Heart left ventricle (tissue), 16 donors: ENCODE measurements around the gene NSD1. TPM values are rescaled to one million over a fixed set of nuclear protein-coding genes. Genes with fewer than 3 reads are reported as not detected.

Experiments
- ATAC-seq, 4 donors: fragments of 200-7000 bp; cut with Tn5 transposase; one replicate each; pipeline ENCODE4 v1.9.1; 2020 to 2022; ENCODE audit warnings: moderate library complexity in 4 of 4, mild to moderate bottlenecking in 3 of 4, moderate number of reproducible peaks in 1 of 4
- DNase-seq, 5 donors: peaks; one replicate each; pipeline ENCODE4 v3.0.0-alpha.2; 2020
- H3K27ac ChIP-seq, 12 donors: fragments of 200-600 bp; sonication (generic) in 4 of 12; one replicate each; pipeline versions ENCODE4 v1.5.0 to v1.8.0; 2016 to 2022; ENCODE audit warnings: mild to moderate bottlenecking in 2 of 12
- H3K27me3 ChIP-seq, 9 donors: fragments of 200-600 bp; sonication (generic) in 2 of 9; one replicate each; pipeline versions ENCODE4 v1.5.1 to v1.8.0; 2016 to 2022; ENCODE audit warnings: mild to moderate bottlenecking in 3 of 9
- H3K36me3 ChIP-seq, 9 donors: fragments of 200-600 bp; sonication (generic) in 2 of 9; one replicate each; pipeline versions ENCODE4 v1.5.0 to v1.8.0; 2018 to 2022; ENCODE audit warnings: mild to moderate bottlenecking in 2 of 9
- H3K4me1 ChIP-seq, 12 donors: fragments of 200-600 bp; sonication (generic) in 4 of 12; one replicate each; pipeline versions ENCODE4 v1.5.0 to v1.8.0; 2016 to 2022; ENCODE audit warnings: mild to moderate bottlenecking in 3 of 12
- H3K4me3 ChIP-seq, 12 donors: fragments of 200-600 bp; sonication (generic) in 4 of 12; one replicate each; pipeline versions ENCODE4 v1.5.0 to v1.8.0; 2017 to 2022; ENCODE audit warnings: mild to moderate bottlenecking in 9 of 12, moderate library complexity in 4 of 12
- H3K9me3 ChIP-seq, 12 donors: fragments of 200-600 bp; sonication (generic) in 4 of 12; one replicate each; pipeline versions ENCODE4 v1.5.0 to v1.8.0; 2016 to 2022; ENCODE audit warnings: mild to moderate bottlenecking in 1 of 12
- POLR2A ChIP-seq, 2 donors: fragments of 450-650 bp; IDR thresholded peaks; one replicate each; pipeline ENCODE4 v1.6.1; 2017; ENCODE audit warnings: antibody characterized with exemption in 2 of 2, mild to moderate bottlenecking in 2 of 2, moderate library complexity in 2 of 2
- WGBS, 4 donors: extraction: QIAGEN DNeasy Blood & Tissue Kit in 2 of 4; methylation state at CpG; one replicate each; pipeline versions ENCODE4 v1.1.5 to v1.1.7; 2013 to 2018; 5-methylcytosine and 5-hydroxymethylcytosine counted together
- intact Hi-C, 10 donors: fragments of 100-400 bp; cut with DNase I; formaldehyde crosslinking; loops; one replicate each; pipeline versions ENCODE4 v1.11.1 to v1.14.2; 2022
- polyA plus RNA-seq, 2 donors: library from polyadenylated mRNA; stranded (reverse); fragments of 200-250 nt; gene quantifications; one replicate each; pipeline ENCODE4 v1.2.3, GENCODE V29; 2013
- total RNA-seq, 9 donors: library from RNA; depleted of rRNA in 2 of 9; stranded (reverse); fragments of >200 nt in 2 of 9; fragmentation: NEBNext Ultra II Directional in 3 of 9; extraction: Animal tissue kit (Norgen Biotek cat#: 25700) in 3 of 9; gene quantifications; one replicate each; pipeline versions ENCODE4 v1.1.0 to v1.2.4, GENCODE V29; 2016 to 2023
- TF ChIP-seq, protein P1 (sequence below), 12 donors: fragments of 200-600 bp; sonication (generic) in 4 of 12; IDR thresholded peaks; one replicate each; pipeline versions ENCODE4 v1.5.0 to v1.8.0; 2018 to 2022; ENCODE audit warnings: antibody characterized with exemption in 12 of 12, mild to moderate bottlenecking in 5 of 12
- donor health status: ischemic (EF 13 %, LVEDD 7.1; RV severe dilation, severe dysfunction).
- donor health status: healthy with polysubstance abuse.
- donor health status: DM: no; HTN: yes; CAD: no.
- donor health status: DM: no; HTN: no; CAD: no.
- donor health status: ischemic (EF 25% LVEDD 6.9; RV normal size, moderate dysfunction).
- donor health status: ischemic (EF 25% LVEDD 5.7; RV mildly dilated, moderate dysfunction).
- donor health status: healthy.
- donor health status: DM: yes; HTN: yes; CAD: no.
- donor health status: ischemic (EF 35%, LVEDD 5.7; RV mildly dilated, moderate dysfunction).
- donor health status: nonischemic (EF 11% LVEDD 7.7; RV severe dilation, severe dysfunction).
- donor health status: DM: yes; HTN: yes; CAD: no.
- donor health status: PGD.
- donor health status: ischemic (EF 29% LVEDD 5.4; RV normal size, mild dysfunction).
- donor health status: nonischemic (EF 23%, LVEDD 6.1; RV moderate dilation, normal function).

NSD1 gene
- total and polyA plus RNA-seq, 11 donors: 10.9 to 64.6 (median 43.9) TPM

- 82 to 88% (median 86%) methylated on average over 13 to 21 of the region's 21 CpGs for WGBS, 4 donors
- H3K36me3 ChIP-seq: no peaks in the 10 kb centered on the region
- intact Hi-C loops: no loop called here
- H3K4me1 ChIP-seq: peaks cover 0 to 35% (median 21%) of the 10 kb centered on the region in 12 donors
- no peak overlapping the region for H3K4me3 ChIP-seq
- H3K27me3 ChIP-seq: peaks cover 0 to 16% (median 10%) of the 10 kb centered on the region in 9 donors
- no peaks in the 10 kb centered on the region for H3K9me3 ChIP-seq
- peak overlapping the region in 1 of 12 donors; percentile 31 for H3K27ac ChIP-seq
- TF ChIP-seq, protein P1, sequence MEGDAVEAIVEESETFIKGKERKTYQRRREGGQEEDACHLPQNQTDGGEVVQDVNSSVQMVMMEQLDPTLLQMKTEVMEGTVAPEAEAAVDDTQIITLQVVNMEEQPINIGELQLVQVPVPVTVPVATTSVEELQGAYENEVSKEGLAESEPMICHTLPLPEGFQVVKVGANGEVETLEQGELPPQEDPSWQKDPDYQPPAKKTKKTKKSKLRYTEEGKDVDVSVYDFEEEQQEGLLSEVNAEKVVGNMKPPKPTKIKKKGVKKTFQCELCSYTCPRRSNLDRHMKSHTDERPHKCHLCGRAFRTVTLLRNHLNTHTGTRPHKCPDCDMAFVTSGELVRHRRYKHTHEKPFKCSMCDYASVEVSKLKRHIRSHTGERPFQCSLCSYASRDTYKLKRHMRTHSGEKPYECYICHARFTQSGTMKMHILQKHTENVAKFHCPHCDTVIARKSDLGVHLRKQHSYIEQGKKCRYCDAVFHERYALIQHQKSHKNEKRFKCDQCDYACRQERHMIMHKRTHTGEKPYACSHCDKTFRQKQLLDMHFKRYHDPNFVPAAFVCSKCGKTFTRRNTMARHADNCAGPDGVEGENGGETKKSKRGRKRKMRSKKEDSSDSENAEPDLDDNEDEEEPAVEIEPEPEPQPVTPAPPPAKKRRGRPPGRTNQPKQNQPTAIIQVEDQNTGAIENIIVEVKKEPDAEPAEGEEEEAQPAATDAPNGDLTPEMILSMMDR (IDR thresholded peaks at IDR 0.05): no peak
- TF ChIP-seq POLR2A (IDR thresholded peaks at IDR 0.05): no peak
- ATAC-seq (no peak), DNase-seq (no peak)
Measured at GRCh38 chr5:177089825-177090641, 43.5 kb upstream of the NSD1 start.

DNA sequence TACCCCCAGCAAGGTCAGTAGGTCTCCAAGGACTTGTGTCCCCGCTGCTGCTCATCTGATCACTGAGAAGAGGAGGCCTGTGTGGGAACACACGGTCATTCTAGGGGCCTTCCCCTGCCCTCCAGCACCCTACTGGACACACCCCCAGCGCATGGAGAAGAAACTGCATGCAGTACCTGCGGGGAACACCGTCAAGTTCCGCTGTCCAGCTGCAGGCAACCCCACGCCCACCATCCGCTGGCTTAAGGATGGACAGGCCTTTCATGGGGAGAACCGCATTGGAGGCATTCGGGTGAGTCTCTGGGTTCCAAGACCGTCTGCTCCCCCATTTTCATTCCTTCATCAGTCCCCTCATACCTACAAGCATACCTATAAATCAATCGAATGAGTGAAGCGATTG is 42.8 kb upstream of the NSD1 start:
- H3K36me3 ChIP-seq: no peaks in the 10 kb centered on the region
- no peak overlapping the region for H3K4me3 ChIP-seq
- DNase-seq: no peak
- intact Hi-C loops: no loop called here
- TF ChIP-seq, protein P1 (IDR thresholded peaks at IDR 0.05): no peak
- no peak for TF ChIP-seq POLR2A (IDR thresholded peaks at IDR 0.05)
- no peak overlapping the region for H3K27ac ChIP-seq
- H3K4me1 ChIP-seq: peaks cover 0 to 42% (median 23%) of the 10 kb centered on the region in 12 donors
- WGBS, 4 donors: 93 to 96% (median 95%) methylated on average over 10 to 13 of the region's 13 CpGs
- H3K9me3 ChIP-seq: no peaks in the 10 kb centered on the region
- peaks cover 0 to 14% (median 10%) of the 10 kb centered on the region in 9 donors for H3K27me3 ChIP-seq
- ATAC-seq: no peak

GRCh38 chr5:177091232-177091631 is 42.3 kb upstream of the NSD1 start:
- no peak overlapping the region for H3K27ac ChIP-seq
- WGBS, 4 donors: 83 to 93% (median 88%) methylated on average over 3 of the region's 3 CpGs
- peaks cover 0 to 44% (median 23%) of the 10 kb centered on the region in 12 donors for H3K4me1 ChIP-seq
- H3K4me3 ChIP-seq: no peak overlapping the region
- DNase-seq (no peak), ATAC-seq (no peak)
- H3K36me3 ChIP-seq: no peaks in the 10 kb centered on the region
- intact Hi-C loops: no loop called here
- no peak for TF ChIP-seq POLR2A (IDR thresholded peaks at IDR 0.05)
- TF ChIP-seq, protein P1 (IDR thresholded peaks at IDR 0.05): no peak
- H3K9me3 ChIP-seq: no peaks in the 10 kb centered on the region
- H3K27me3 ChIP-seq: peaks cover 0 to 12% (median 10%) of the 10 kb centered on the region in 9 donors

DNA sequence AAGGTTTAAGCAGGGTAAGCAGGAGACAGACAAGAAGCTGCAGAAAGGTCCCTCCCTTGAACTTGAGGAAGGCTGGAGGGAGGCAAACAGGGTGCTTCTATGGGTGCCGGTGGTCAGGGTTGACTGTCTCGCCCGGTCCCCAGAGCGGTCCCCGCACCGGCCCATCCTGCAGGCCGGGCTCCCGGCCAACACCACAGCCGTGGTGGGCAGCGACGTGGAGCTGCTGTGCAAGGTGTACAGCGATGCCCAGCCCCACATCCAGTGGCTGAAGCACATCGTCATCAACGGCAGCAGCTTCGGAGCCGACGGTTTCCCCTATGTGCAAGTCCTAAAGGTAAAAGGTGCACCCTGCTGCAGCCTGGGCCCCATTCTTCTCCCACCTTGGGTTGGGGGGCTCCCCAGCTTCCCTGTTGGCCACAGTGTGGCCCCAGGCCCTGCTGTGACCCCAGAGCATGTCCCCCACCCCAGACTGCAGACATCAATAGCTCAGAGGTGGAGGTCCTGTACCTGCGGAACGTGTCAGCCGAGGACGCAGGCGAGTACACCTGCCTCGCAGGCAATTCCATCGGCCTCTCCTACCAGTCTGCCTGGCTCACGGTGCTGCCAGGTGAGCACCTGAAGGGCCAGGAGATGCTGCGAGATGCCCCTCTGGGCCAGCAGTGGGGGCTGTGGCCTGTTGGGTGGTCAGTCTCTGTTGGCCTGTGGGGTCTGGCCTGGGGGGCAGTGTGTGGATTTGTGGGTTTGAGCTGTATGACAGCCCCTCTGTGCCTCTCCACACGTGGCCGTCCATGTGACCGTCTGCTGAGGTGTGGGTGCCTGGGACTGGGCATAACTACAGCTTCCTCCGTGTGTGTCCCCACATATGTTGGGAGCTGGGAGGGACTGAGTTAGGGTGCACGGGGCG is 41.1 kb upstream of the NSD1 start:
- Histone ChIP-seq H3K27ac (no peak overlapping the region), H3K4me1 (peaks cover 0 to 34% (median 16%) of the 10 kb centered on the region in 12 donors), H3K9me3 (no peaks in the 10 kb centered on the region), H3K36me3 (no peaks in the 10 kb centered on the region), H3K27me3 (peaks cover 0 to 5% (median 4%) of the 10 kb centered on the region in 9 donors), H3K4me3 (no peak overlapping the region)
- WGBS, 4 donors: 85 to 92% (median 89%) methylated on average over 14 to 32 of the region's 32 CpGs
- TF ChIP-seq, protein P1 (IDR thresholded peaks at IDR 0.05): no peak
- no peak for TF ChIP-seq POLR2A (IDR thresholded peaks at IDR 0.05)
- intact Hi-C loops: no loop called here
- DNase-seq (no peak), ATAC-seq (no peak)
